Liver (tissue), 9 donors: Measurements from ENCODE around the gene NAA16. TPM values are rescaled to one million over a fixed set of nuclear protein-coding genes. Genes with fewer than 3 reads are reported as not detected.

Experiments used
- DNase-seq: peaks from one replicate; pipeline ENCODE4 v3.0.0-alpha.2; 2017; ENCODE audit warnings: low spot score
- H3K27ac ChIP-seq, 2 donors: one replicate each; pipeline ENCODE4 v1.7.0; 2013; ENCODE audit warnings: inconsistent platforms in 2 of 2, low read length in 2 of 2, control low read depth in 1 of 2, low read depth in 1 of 2, mild to moderate bottlenecking in 1 of 2
- H3K27me3 ChIP-seq, 4 donors: one replicate each; pipeline versions ENCODE4 v1.6.1 to v1.7.0; 2013; ENCODE audit warnings: low read length in 3 of 4, inconsistent platforms in 1 of 4, mild to moderate bottlenecking in 1 of 4, moderate library complexity in 1 of 4; ENCODE audit not compliant: control insufficient read depth in 4 of 4, insufficient read depth in 4 of 4
- H3K36me3 ChIP-seq, 4 donors: one replicate each; pipeline versions ENCODE4 v1.6.1 to v1.7.0; 2013; ENCODE audit warnings: low read length in 3 of 4, mild to moderate bottlenecking in 3 of 4, low read depth in 1 of 4, moderate library complexity in 1 of 4; ENCODE audit not compliant: control insufficient read depth in 4 of 4, insufficient read depth in 3 of 4
- H3K4me1 ChIP-seq, 4 donors: one replicate each; pipeline versions ENCODE4 v1.6.1 to v1.7.0; 2013; ENCODE audit warnings: low read length in 3 of 4, mild to moderate bottlenecking in 3 of 4, moderate library complexity in 1 of 4; ENCODE audit not compliant: control insufficient read depth in 4 of 4, insufficient read depth in 4 of 4
- H3K4me3 ChIP-seq, 3 donors: one replicate each; pipeline versions ENCODE4 v1.6.1 to v1.7.0; 2013; ENCODE audit warnings: low read length in 3 of 3, control low read depth in 1 of 3, low read depth in 1 of 3, mild to moderate bottlenecking in 1 of 3
- H3K9ac ChIP-seq, 2 donors: one replicate each; pipeline ENCODE4 v1.7.0; 2013; ENCODE audit warnings: low read length in 2 of 2, mild to moderate bottlenecking in 2 of 2, moderate library complexity in 2 of 2, control low read depth in 1 of 2, low read depth in 1 of 2
- H3K9me3 ChIP-seq, 4 donors: one replicate each; pipeline versions ENCODE4 v1.6.1 to v1.7.0; 2013; ENCODE audit warnings: low read length in 3 of 4; ENCODE audit not compliant: control insufficient read depth in 4 of 4
- FOXA1 ChIP-seq: IDR thresholded peaks from 2 replicates; pipeline ENCODE4 v1.6.1; 2016; ENCODE audit warnings: antibody characterized with exemption
- FOXA2 ChIP-seq: IDR thresholded peaks from 2 replicates; pipeline ENCODE4 v1.6.1; 2016; ENCODE audit warnings: antibody characterized with exemption
- GABPA ChIP-seq, 2 donors: IDR thresholded peaks in 1 of 2; conservative IDR thresholded peaks in 1 of 2; 2 replicates each; pipeline ENCODE4 v1.6.1; 2016; ENCODE audit warnings: antibody characterized with exemption in 2 of 2, mild to moderate bottlenecking in 1 of 2, moderate library complexity in 1 of 2
- HNF4A ChIP-seq, 2 donors: conservative IDR thresholded peaks; 2 replicates each; pipeline ENCODE4 v1.6.1; 2016; ENCODE audit warnings: antibody characterized with exemption in 2 of 2, mild to moderate bottlenecking in 2 of 2
- HNF4G ChIP-seq: IDR thresholded peaks from 2 replicates; pipeline ENCODE4 v1.6.1; 2016; ENCODE audit warnings: antibody characterized with exemption
- JUND ChIP-seq, 2 donors: IDR thresholded peaks; 2 replicates each; pipeline ENCODE4 v1.6.1; 2016; ENCODE audit warnings: antibody characterized with exemption in 2 of 2
- RAD21 ChIP-seq, 2 donors: IDR thresholded peaks; 2 replicates each; pipeline ENCODE4 v1.6.1; 2016; ENCODE audit warnings: antibody characterized with exemption in 2 of 2, mild to moderate bottlenecking in 2 of 2
- RXRA ChIP-seq, 2 donors: IDR thresholded peaks; 2 replicates each; pipeline ENCODE4 v1.6.1; 2017 to 2018; ENCODE audit warnings: antibody characterized with exemption in 2 of 2, mild to moderate bottlenecking in 1 of 2
- SP1 ChIP-seq: IDR thresholded peaks from 2 replicates; pipeline ENCODE4 v1.6.1; 2018; ENCODE audit warnings: antibody characterized with exemption, mild to moderate bottlenecking
- TAF1 ChIP-seq: conservative IDR thresholded peaks from 2 replicates; pipeline ENCODE4 v1.6.1; 2016; ENCODE audit warnings: antibody characterized with exemption, mild to moderate bottlenecking
- YY1 ChIP-seq: IDR thresholded peaks from 2 replicates; pipeline ENCODE4 v1.6.1; 2016; ENCODE audit warnings: antibody characterized with exemption, mild to moderate bottlenecking
- WGBS: extraction: QIAGEN DNeasy Blood & Tissue Kit; methylation state at CpG from one replicate; pipeline ENCODE4 v1.1.7; 2013; 5-methylcytosine and 5-hydroxymethylcytosine counted together
- polyA plus RNA-seq, 2 donors: library from polyadenylated mRNA; stranded (reverse) in 1 of 2; unstranded in 1 of 2; fragments of 200-250 nt in 1 of 2; fragments of >200 nt in 1 of 2; fragmentation: Nextera tagmentation in 1 of 2; extraction: Ambion mirVana in 1 of 2; gene quantifications; one replicate each; pipeline versions ENCODE4 v1.2.1 to v1.2.3, GENCODE V29; 2013 to 2015
- total RNA-seq, 2 donors: library from RNA; depleted of rRNA; stranded (reverse); fragments of >200 nt; gene quantifications; one replicate each; pipeline ENCODE4 v1.2.3, GENCODE V29; 2014
- TF ChIP-seq, protein P1 (sequence below): IDR thresholded peaks from 2 replicates; pipeline ENCODE4 v1.6.1; 2016; ENCODE audit warnings: antibody characterized with exemption
- TF ChIP-seq, protein P2 (sequence below): IDR thresholded peaks from 2 replicates; pipeline ENCODE4 v1.6.1; 2016; ENCODE audit warnings: antibody characterized with exemption
- TF ChIP-seq, protein P3 (sequence below): IDR thresholded peaks from 2 replicates; pipeline ENCODE4 v1.6.1; 2016; ENCODE audit warnings: antibody characterized with exemption, mild to moderate bottlenecking
- donor health status: healthy.
- donor health status: healthy.
- donor health status: healthy.
- donor health status: healthy.
- donor health status: healthy.

NAA16 gene
- total and polyA plus RNA-seq, 4 donors, result 2.6 to 11.5 (median 9.2) TPM

DNA sequence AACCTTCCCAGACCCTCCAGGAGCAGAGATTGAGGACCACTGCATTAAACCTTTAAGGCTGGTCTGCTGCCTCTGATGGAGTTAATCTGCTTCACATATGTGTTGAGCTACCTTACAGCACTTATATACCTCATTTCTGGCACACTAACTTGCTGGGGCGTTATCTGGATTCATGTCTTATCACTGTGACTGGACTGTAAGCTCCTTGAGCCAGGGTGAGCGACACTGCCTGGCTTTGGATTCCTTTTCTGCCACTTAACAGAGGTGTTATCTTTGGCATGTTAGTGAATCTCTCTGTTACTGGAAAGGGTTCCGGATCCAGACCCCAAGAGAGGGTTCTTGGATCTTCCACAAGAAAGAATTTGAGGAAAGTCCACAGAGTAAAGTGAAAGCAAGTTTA is 76.5 kb downstream of the NAA16 start:
- Histone ChIP-seq H3K4me3 (no peak overlapping the region), H3K9ac (no peak overlapping the region), H3K36me3 (no peaks in the 10 kb centered on the region), H3K4me1 (no peaks in the 10 kb centered on the region), H3K9me3 (no peaks in the 10 kb centered on the region), H3K27me3 (no peaks in the 10 kb centered on the region), H3K27ac (no peak overlapping the region)
- no peak for DNase-seq
- no peak for TF ChIP-seq HNF4A (conservative IDR thresholded peaks at IDR 0.05)
- no peak for TF ChIP-seq FOXA2
- TF ChIP-seq TAF1, result no peak
- TF ChIP-seq SP1, result no peak
- TF ChIP-seq RXRA (IDR thresholded peaks at IDR 0.05), result no peak
- 71% methylated on average over 3 of the region's 3 CpGs for WGBS

DNA sequence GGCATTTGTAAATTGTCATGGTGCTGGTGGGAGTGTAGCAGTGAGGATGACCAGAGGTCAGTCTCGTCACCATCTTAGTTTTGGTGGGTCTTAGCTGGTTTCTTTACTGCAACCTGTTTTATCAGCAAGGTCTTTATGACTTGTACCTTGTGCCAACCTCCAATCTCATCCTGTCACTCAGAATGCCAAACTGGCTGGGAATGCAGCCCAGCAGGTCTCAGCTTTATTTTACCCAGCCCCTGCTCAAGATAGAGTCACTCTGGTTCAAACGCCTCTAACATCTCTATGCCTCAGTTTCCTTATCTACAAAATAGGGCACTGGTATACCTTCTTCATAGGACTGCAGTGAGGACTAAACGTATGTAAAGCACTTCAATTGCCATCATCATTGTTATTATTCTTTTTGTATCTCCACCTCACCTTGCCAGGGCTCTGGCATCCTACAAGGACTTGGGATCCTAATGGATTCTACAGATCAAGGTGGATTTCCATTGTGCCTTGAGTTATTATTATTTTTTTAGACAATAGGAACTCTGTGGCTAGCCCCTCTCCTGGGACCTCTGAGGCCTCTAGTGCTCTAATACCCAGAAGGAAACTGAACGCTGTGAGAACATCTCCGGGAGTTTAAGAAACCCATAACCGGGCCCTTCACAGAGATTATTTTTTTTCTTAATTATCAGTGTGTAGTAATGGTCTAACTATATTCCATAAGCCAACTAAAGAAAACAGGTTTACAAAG is 77.2 kb downstream of the NAA16 start:
- H3K4me1 ChIP-seq, result no peaks in the 10 kb centered on the region
- no peaks in the 10 kb centered on the region for H3K36me3 ChIP-seq
- no peak overlapping the region for H3K4me3 ChIP-seq
- H3K9ac ChIP-seq, result no peak overlapping the region
- no peak for DNase-seq
- H3K27ac ChIP-seq, result no peak overlapping the region
- no peaks in the 10 kb centered on the region for H3K9me3 ChIP-seq
- no peaks in the 10 kb centered on the region for H3K27me3 ChIP-seq
- TF ChIP-seq, protein P1, sequence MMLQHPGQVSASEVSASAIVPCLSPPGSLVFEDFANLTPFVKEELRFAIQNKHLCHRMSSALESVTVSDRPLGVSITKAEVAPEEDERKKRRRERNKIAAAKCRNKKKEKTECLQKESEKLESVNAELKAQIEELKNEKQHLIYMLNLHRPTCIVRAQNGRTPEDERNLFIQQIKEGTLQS, result no peak
- TF ChIP-seq FOXA2 (no peak), HNF4A (conservative IDR thresholded peaks at IDR 0.05) (no peak), YY1 (no peak), TAF1 (no peak)
- TF ChIP-seq, protein P2, sequence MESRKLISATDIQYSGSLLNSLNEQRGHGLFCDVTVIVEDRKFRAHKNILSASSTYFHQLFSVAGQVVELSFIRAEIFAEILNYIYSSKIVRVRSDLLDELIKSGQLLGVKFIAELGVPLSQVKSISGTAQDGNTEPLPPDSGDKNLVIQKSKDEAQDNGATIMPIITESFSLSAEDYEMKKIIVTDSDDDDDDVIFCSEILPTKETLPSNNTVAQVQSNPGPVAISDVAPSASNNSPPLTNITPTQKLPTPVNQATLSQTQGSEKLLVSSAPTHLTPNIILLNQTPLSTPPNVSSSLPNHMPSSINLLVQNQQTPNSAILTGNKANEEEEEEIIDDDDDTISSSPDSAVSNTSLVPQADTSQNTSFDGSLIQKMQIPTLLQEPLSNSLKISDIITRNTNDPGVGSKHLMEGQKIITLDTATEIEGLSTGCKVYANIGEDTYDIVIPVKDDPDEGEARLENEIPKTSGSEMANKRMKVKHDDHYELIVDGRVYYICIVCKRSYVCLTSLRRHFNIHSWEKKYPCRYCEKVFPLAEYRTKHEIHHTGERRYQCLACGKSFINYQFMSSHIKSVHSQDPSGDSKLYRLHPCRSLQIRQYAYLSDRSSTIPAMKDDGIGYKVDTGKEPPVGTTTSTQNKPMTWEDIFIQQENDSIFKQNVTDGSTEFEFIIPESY, result no peak
- 86% methylated on average over 6 of the region's 6 CpGs for WGBS

DNA sequence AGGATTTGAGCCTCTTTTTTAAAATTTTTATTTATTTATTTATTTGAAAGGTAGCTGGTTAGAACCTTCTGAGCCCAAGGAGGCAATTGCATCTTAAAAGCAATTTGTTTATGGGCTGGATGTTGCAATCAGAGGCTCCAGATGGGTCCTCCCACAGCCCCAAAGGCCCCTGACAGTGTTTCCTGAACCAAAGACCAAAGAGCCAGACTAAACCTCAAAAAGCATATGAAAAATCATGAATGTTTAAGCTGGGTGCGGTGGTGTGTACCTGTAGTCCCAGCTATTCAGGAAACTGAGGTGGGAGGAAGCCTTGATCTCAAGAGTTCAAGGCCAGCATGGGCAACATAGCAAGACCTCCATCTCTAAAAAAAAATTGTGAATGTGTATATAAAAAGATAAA is 78.5 kb downstream of the NAA16 start:
- H3K9ac ChIP-seq, result no peak overlapping the region
- H3K4me1 ChIP-seq, result no peaks in the 10 kb centered on the region
- H3K9me3 ChIP-seq, result no peaks in the 10 kb centered on the region
- H3K27ac ChIP-seq, result no peak overlapping the region
- DNase-seq, result no peak
- TF ChIP-seq YY1 (no peak), FOXA1 (no peak)
- no peak overlapping the region for H3K4me3 ChIP-seq
- H3K36me3 ChIP-seq, result no peaks in the 10 kb centered on the region
- 82% methylated on average over 1 of the region's 1 CpG for WGBS
- no peaks in the 10 kb centered on the region for H3K27me3 ChIP-seq

DNA sequence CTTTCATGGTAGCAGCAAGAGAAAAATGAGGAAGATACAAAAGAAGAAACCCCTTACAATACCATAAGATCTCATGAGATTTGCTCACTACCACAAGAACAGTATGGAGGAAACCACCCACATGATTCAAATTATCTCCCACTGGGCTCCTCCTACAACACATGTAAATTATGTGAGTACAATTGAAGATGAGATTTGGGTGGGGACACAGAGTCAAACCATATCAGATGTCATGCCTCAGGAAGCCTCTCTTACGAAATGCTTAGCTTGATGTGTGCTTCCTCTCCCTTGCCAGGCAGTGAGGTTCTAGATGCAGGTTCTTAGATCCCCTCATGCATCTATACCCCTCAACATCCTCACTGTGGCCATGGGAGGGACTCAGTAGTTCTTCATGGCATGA is 83.1 kb downstream of the NAA16 start:
- Histone ChIP-seq H3K9ac (no peak overlapping the region), H3K9me3 (no peaks in the 10 kb centered on the region), H3K4me3 (no peak overlapping the region), H3K27ac (no peak overlapping the region), H3K27me3 (no peaks in the 10 kb centered on the region), H3K4me1 (no peaks in the 10 kb centered on the region), H3K36me3 (no peaks in the 10 kb centered on the region)
- DNase-seq, result no peak
- WGBS, result 83% methylated on average over 1 of the region's 1 CpG
- TF ChIP-seq SP1 (no peak), FOXA2 (no peak), RAD21 (IDR thresholded peaks at IDR 0.05) (no peak), GABPA (IDR thresholded peaks at IDR 0.05 in 1 of 2, conservative IDR thresholded peaks at IDR 0.05 in 1 of 2) (no peak), TAF1 (no peak), HNF4G (no peak), YY1 (no peak), JUND (IDR thresholded peaks at IDR 0.05) (no peak), HNF4A (conservative IDR thresholded peaks at IDR 0.05) (no peak)
- TF ChIP-seq, protein P3, sequence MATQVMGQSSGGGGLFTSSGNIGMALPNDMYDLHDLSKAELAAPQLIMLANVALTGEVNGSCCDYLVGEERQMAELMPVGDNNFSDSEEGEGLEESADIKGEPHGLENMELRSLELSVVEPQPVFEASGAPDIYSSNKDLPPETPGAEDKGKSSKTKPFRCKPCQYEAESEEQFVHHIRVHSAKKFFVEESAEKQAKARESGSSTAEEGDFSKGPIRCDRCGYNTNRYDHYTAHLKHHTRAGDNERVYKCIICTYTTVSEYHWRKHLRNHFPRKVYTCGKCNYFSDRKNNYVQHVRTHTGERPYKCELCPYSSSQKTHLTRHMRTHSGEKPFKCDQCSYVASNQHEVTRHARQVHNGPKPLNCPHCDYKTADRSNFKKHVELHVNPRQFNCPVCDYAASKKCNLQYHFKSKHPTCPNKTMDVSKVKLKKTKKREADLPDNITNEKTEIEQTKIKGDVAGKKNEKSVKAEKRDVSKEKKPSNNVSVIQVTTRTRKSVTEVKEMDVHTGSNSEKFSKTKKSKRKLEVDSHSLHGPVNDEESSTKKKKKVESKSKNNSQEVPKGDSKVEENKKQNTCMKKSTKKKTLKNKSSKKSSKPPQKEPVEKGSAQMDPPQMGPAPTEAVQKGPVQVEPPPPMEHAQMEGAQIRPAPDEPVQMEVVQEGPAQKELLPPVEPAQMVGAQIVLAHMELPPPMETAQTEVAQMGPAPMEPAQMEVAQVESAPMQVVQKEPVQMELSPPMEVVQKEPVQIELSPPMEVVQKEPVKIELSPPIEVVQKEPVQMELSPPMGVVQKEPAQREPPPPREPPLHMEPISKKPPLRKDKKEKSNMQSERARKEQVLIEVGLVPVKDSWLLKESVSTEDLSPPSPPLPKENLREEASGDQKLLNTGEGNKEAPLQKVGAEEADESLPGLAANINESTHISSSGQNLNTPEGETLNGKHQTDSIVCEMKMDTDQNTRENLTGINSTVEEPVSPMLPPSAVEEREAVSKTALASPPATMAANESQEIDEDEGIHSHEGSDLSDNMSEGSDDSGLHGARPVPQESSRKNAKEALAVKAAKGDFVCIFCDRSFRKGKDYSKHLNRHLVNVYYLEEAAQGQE, result no peak
- TF ChIP-seq, protein P1, result no peak
- TF ChIP-seq, protein P2, result no peak
